HG03571 (cell line): ENCODE results near the gene NAT9.

Experiments
- ATAC-seq: cut with Tn5 transposase; IDR thresholded peaks from one replicate; pipeline ENCODE4 v1.9.1; 2021; ENCODE audit not compliant: unreplicated experiment

The NAT9 gene

GRCh38 chr17:74746922-74747321 is 29.2 kb downstream of the NAT9 start:
- no peak for ATAC-seq

DNA sequence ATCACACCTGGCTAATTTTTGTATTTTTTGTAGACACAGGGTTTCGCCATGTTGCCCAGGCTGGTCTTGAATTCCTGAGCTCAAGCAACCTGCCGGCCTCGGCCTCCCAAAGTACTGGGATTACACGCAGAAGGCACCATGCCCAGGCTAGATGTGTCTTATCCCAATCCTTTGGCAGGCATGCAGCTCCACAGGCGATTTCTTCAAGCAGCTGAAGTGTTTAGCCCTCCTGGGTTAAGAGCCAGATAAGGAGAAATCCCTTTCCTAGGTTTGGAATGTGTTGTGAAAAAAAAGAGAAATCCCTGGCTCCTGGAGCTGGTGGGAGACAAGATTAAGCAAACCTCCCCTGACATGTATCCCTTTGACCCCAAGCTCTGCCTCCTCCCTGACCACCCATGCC is 29.8 kb downstream of the NAT9 start:
- ATAC-seq, result no peak

GRCh38 chr17:74745548-74746177 is 30.5 kb downstream of the NAT9 start:
- no peak for ATAC-seq

DNA sequence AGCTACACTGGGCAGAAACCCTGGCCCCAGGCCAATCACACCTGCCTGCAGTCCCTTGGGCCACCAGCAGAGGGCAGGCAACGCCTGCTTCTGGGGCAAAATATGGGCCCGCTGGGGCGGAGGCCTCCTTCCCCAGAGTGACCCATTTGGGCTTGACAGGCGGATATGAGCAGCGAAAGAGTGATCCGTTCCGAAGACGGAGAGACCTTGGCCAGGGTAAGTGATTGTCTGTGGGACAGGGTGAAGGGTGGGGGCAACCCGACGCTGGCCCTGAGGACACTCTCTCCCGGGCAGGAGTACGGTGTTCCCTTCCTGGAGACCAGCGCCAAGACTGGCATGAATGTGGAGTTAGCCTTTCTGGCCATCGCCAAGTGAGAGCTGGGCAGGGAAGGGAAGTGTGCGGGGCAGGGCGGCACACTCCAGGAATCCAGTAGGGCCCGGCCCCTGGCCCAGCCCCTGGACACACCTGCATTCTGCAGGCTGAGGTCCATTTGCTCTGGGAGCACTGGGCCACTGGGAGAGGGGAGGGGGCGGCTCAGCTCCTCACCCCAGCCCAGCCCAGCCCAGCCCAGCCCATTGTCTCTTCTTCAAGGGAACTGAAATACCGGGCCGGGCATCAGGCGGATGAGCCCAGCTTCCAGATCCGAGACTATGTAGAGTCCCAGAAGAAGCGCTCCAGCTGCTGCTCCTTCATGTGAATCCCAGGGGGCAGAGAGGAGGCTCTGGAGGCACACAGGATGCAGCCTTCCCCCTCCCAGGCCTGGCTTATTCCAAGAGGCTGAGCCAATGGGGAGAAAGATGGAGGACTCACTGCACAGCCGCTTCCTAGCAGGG is 31.2 kb downstream of the NAT9 start:
- ATAC-seq, result no peak

DNA sequence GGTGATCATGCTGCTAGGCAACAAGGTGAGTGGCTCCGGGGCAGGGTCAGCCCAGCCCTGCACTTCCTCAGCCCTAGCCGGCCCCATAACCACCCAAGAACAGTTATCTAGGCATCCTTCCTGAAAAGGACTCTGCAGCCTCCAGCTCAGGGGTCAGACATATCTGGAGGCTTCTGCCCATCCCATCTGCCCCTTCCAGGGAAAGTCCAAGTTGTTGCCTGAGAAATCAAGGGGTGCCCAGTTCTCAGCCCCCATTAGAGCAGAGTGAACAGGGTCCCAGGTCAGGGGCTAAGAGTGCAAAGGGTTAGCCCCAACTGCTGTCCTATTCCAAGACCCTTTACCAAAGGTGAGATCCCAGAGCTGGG is 31.8 kb downstream of the NAT9 start:
- no peak for ATAC-seq

GRCh38 chr17:74743755-74744154 is 32.4 kb downstream of the NAT9 start:
- ATAC-seq, result no peak

DNA sequence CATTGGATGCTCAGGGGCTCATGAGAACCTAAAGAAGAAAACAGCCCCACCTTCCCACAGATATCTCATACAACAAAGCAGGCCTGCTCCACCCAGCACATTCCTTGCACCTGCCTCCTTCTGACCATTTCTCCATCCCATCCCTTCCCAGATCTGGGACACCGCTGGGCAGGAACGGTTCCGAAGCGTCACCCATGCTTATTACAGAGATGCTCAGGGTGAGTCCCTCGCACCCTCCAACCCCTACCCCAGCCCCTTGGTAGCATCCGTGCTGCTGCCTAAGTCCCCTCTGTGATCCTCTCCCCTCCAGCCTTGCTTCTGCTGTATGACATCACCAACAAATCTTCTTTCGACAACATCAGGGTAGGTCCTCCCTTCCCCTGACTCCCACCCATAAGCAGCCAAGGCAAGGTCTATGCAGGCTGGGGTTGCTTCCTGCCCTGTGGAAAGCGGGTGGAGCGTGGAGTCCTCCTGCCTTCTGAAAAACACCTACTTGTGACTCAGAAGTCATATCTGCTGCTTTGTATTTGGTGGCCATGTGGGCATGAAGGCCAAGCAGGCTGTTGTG is 33.1 kb downstream of the NAT9 start:
- ATAC-seq, result no peak

DNA sequence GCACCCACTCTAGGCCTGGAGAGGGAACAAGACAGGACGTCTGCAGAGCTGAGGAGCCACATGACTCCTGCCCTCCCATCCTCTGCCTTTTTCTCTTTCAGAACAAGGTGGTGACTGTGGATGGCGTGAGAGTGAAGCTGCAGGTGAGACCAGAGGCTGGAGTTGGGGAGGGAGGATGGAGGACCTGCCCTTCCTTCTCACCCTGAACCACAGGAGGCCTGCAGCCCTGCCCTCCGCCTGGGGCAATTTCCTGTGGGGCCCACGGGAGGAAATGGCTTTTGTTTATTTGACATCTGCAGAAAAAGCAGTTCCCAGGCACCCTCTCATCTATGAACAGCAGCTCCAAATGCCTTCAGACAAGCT is 34.0 kb downstream of the NAT9 start:
- peak; percentile 34 for ATAC-seq

DNA sequence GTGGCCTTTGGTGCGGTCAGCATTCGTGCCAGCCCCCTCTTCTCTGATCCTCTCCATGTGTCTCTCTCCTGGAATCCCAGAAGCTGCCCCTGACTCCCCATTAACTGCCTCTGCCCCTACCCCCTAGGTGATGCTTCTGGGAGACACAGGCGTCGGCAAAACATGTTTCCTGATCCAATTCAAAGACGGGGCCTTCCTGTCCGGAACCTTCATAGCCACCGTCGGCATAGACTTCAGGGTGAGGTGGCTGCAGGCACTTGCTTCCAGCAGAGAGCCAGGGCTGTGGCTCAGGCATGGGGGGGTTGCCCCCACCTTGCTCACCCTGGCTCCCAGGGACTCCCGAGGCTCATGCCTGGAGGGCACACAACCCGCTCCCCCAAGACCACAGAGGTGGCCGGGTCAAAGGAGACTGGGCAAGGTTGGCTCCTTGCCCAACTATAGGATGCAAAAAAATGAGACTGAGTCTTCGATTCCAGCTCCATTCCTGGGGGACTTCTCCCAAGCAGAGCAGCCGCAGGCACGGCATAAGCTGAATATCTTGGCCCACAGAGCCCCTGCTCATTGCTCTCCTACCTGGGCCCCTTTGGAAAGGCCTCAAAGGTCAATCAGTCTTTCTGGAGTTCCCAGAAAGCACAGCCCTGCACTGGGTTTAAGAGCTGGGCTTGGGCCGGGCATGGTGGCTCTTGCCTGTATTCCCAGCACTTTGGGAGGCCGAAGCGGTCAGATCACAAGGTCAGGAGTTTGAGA is 35.3 kb downstream of the NAT9 start:
- no peak for ATAC-seq

- no peak for ATAC-seq
Observed at GRCh38 chr17:74740173-74740572, 36.0 kb downstream of the NAT9 start.

- no peak for ATAC-seq
Observed at GRCh38 chr17:74739227-74739831, 36.8 kb downstream of the NAT9 start.

- peak; percentile 50 for ATAC-seq
Observed at GRCh38 chr17:74738051-74738996, 37.8 kb downstream of the NAT9 start.

DNA sequence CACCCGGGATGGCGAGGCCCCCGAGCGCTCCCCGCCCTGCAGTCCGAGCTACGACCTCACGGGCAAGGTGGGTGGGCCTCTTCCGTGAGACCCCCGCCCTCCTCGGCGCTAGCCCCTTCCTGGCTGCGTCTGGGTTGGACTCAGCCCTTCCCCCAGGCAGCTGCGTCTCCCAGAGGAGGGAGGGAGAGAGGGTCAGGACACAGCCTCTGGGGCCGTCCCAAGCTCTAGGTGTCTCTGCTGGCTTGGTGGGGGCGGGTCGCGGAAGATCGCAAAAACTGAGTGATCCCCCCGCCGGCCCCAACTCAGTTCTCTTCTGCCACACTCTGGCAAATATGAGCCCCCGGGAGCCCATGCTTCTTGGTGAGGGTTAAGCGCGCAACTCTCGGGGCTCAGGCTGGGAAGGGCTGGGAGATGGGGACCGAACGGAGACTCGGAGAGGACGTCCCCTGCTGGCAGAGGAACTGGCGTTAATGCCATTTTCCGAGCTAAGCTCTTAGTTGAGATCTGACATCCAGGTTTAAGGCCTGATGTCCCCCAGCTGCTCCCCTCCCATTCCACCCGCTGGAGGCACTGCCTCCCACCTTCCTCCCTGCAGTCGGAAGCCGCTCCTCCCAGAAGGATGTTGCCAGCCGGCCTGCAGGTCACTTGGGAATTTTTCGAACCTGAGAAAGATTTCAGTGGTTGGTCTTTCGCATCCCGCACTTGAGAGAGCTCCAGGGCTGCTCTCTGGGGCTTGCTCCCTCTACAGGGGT is 38.7 kb downstream of the NAT9 start:
- ATAC-seq, result no peak

DNA sequence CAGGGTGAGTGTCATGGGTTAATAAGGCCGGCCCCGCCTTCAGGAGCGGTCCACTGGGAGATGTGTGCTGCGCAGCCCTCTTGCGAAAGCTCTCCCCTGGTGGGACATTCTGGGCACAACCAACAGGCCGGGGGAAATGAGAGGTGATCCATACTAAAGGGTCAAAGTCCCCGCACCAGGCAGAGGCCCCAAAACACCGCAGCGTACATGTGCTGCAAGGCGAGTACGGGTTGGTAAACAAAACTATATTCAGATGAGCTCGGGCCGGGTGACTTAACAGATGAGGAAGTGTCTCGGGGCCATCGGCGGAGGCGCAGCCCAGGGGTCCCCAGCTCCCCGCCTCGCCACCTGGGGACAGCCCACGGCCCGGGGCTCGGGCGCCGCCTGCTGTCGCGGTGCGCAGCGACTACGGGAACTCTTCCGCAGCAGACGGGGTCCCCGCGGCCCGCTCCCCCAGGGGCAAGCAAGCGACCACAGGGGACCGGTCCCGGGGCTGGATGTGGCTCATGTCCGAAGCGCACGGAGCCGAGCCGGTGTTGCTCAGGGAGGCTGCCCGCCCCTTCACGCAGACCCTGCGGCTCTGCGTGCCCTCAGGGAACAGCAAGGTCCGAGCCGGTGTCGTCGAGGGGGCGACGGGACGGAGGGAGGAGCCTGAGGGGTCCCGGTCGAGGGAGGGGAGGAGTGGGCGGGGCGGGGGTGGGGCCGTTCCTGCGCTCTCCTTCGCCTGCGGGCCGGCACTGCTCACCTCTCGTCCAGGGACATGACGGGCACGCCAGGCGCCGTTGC is 39.4 kb downstream of the NAT9 start, which contains the start of gene RAB37:
RAB37 (plus strand) TSS at position 744 of the 786 bp plus-strand sequence; CDS start at position 761, 17 bp downstream.
- ATAC-seq, result no peak

GRCh38 chr17:74734256-74734655 is 41.9 kb downstream of the NAT9 start:
- no peak for ATAC-seq

DNA sequence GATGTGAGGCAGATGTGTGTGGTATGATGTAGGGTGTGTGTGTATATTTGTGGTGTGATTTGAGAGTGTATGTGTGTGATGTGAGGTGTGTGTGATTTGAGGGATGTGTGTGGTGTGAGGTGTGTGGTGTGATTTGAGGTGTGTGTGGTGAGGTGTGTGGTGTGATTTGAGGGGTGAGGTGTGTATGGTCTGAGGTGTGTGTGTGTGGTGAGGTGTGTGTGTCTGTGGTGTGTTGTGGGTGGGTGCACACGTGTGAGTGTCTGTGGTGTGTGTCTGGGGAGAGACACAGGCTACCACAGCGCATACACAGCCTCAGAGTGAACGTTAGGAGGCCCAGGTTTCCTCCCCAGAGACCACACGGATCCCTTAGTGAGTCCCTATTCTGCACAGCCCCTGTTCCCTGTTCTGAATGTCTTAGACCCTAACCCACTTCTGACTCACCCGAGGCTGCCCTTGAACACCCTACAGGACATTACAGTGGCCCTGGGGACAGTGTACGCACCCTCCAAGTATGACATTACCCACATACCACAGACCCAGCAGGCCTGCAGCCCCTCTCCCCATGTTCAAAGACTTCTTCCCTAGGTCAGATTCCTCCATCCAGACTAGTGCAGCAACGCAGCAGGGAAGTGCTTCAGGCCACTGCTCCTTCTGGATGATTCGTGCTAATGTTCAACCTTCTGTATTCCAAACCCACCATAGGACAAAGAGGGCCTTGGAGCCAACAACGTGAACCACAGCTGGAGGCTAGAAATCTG is 42.6 kb downstream of the NAT9 start:
- ATAC-seq, result no peak

DNA sequence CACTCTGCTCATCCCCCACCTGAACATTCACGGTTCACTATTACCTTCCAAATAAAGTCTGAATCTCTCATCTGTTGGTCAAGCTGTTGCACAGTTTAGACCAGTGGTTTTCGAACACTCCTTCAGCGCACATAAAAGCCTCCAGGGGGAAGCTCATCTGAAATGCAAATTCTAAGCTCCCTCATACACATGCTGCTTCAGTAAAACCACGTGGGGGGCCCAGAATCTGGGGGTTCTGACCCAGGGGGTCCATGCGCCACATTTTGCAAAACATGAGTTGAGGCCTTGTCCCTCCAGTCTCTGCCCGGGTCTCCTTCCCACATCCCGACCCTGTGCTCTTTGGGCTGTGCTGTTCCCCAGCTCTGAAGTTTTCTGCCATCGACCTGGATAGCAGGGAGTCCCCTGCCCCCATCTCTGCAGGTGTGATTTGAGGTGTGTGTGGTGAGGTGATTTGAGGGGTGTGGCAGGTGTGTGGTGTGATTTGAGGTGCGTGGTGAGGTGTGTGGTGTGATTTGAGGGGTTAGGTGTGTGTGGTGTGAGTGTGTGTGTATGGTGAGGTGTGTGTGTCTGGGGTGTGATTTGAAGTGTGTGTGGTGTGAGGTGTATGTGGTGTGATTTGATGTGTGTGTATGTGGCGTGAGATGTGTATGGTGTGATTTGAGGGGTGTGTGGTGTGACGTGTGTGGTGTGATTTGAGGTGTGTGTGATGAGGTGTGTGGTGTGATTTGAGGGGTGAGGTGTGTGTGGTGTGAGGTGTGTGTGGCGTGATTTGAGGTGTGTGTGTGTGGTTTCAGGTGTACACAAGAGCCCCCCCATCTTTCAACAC is 43.9 kb downstream of the NAT9 start:
- no peak for ATAC-seq
